Measurements from ENCODE around the gene RABL3.
"Not testable (repeated sequence)": the region's sequence is repeated elsewhere in the genome, so short reads cannot be mapped to it uniquely, and the experiment has no call there.

The RABL3 gene

GRCh38 chr3:120681506-120682038, 60.7 kb downstream of the RABL3 start:
- no peaks in the 10 kb centered on the region for H3K27me3 ChIP-seq (ENCODE audit: insufficient read depth, low read depth, severe bottlenecking)
- peaks cover 7% of the 10 kb centered on the region for H3K9me3 ChIP-seq (ENCODE audit: severe bottlenecking)
- H3K27ac ChIP-seq, result no peak overlapping the region
- no peak for DNase-seq
- H3K4me3 ChIP-seq (ENCODE audit: low read depth, low read length), result no peak overlapping the region
- H3K36me3 ChIP-seq, result no peaks in the 10 kb centered on the region
- TF ChIP-seq CTCF (IDR thresholded peaks at IDR 0.05; ENCODE audit: low read depth, low read length), result no peak

DNA sequence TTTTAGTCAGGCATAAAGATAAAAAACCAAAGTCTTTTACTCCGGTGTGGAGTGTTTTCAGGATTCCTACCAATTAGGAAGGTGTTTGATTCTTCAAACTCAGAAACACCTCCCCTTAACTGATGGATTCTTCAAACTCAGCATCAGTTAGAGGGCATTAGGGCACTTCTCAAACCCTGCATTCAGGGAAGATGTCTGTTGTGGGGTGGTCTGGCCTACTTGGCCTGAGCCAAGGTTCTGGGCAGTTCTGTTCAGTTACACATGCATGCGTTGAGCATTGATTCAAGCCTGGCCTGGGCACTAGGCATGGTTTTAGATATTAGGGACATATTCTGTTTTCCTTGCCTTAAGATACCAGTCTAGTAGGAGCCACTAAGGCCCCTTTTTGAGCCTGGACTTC, 61.3 kb downstream of the RABL3 start:
- H3K36me3 ChIP-seq, result no peaks in the 10 kb centered on the region
- no peaks in the 10 kb centered on the region for H3K27me3 ChIP-seq (ENCODE audit: insufficient read depth, low read depth, severe bottlenecking)
- no peak for DNase-seq
- TF ChIP-seq CTCF (IDR thresholded peaks at IDR 0.05; ENCODE audit: low read depth, low read length), result no peak
- H3K4me3 ChIP-seq (ENCODE audit: low read depth, low read length), result no peak overlapping the region
- H3K27ac ChIP-seq, result no peak overlapping the region
- H3K9me3 ChIP-seq (ENCODE audit: severe bottlenecking), result peaks cover 7% of the 10 kb centered on the region

- Histone ChIP-seq H3K4me3 (ENCODE audit: low read depth, low read length) (no peak overlapping the region), H3K27ac (no peak overlapping the region), H3K36me3 (no peaks in the 10 kb centered on the region)
Measured at GRCh38 chr3:120680193-120680894, 62.0 kb downstream of the RABL3 start.

GRCh38 chr3:120678984-120679383, 63.3 kb downstream of the RABL3 start:
- no peak for TF ChIP-seq CTCF (IDR thresholded peaks at IDR 0.05; ENCODE audit: low read depth, low read length)
- Histone ChIP-seq H3K9me3 (ENCODE audit: severe bottlenecking) (peaks cover 7% of the 10 kb centered on the region), H3K27ac (no peak overlapping the region), H3K27me3 (ENCODE audit: insufficient read depth, low read depth, severe bottlenecking) (no peaks in the 10 kb centered on the region), H3K4me3 (ENCODE audit: low read depth, low read length) (no peak overlapping the region), H3K36me3 (no peaks in the 10 kb centered on the region)
- DNase-seq, result no peak

More at GRCh38 chr3:120680193-120680894, 62.0 kb downstream of the RABL3 start:
- no peak for TF ChIP-seq CTCF (IDR thresholded peaks at IDR 0.05; ENCODE audit: low read depth, low read length)
- H3K27me3 ChIP-seq (ENCODE audit: insufficient read depth, low read depth, severe bottlenecking), result no peaks in the 10 kb centered on the region
- peaks cover 7% of the 10 kb centered on the region for H3K9me3 ChIP-seq (ENCODE audit: severe bottlenecking)
- DNase-seq, result no peak

- Histone ChIP-seq H3K9me3 (ENCODE audit: severe bottlenecking) (peaks cover 7% of the 10 kb centered on the region), H3K4me3 (ENCODE audit: low read depth, low read length) (no peak overlapping the region), H3K27me3 (ENCODE audit: insufficient read depth, low read depth, severe bottlenecking) (no peaks in the 10 kb centered on the region), H3K27ac (no peak overlapping the region), H3K36me3 (no peaks in the 10 kb centered on the region)
- no peak for TF ChIP-seq CTCF (IDR thresholded peaks at IDR 0.05; ENCODE audit: low read depth, low read length)
- no peak for DNase-seq
Measured at GRCh38 chr3:120678331-120678947, 63.9 kb downstream of the RABL3 start.

GRCh38 chr3:120677193-120677592, 65.1 kb downstream of the RABL3 start:
- H3K4me3 ChIP-seq (ENCODE audit: low read depth, low read length); DNase-seq; H3K36me3 ChIP-seq; H3K27me3 ChIP-seq (ENCODE audit: insufficient read depth, low read depth, severe bottlenecking); H3K27ac ChIP-seq; H3K9me3 ChIP-seq (ENCODE audit: severe bottlenecking): not testable (repeated sequence)

Measured in WERI-Rb-1 (cell line).